IMR-90 (cell line): ENCODE data around the gene MET. TPM values are rescaled to one million over a fixed set of nuclear protein-coding genes. Genes with fewer than 3 reads are reported as not detected.

Source experiments
- ATAC-seq: fragments of 200-7000 bp; cut with Tn5 transposase; 2 replicates; pipeline ENCODE4 v1.9.1; 2020; ENCODE audit warnings: low read depth, mild to moderate bottlenecking, moderate library complexity
- BruUV-seq: library from RNA; stranded (reverse); fragments of 400-500 nt; replicated peaks from 2 replicates; lab custom pipeline; 2021; lab: Mats Ljungman, UMichigan
- CTCF ChIA-PET: fragments of 300-600 bp; formaldehyde crosslinking; extraction: SDS; loops from one replicate; lab custom pipeline; 2021; ENCODE audit warnings: antibody characterized with exemption; lab: Yijun Ruan, JAX
- POLR2A ChIA-PET: fragments of 300-600 bp; sonication (Branson Sonifier 250); formaldehyde crosslinking; loops from one replicate; lab custom pipeline; 2022; ENCODE audit warnings: antibody characterized with exemption; ENCODE audit not compliant: unreplicated experiment; lab: Charles Lee
- DNase-seq: peaks from one replicate; pipeline ENCODE4 v3.0.0; 2013
- H2AFZ ChIP-seq: replicated peaks from 2 replicates; pipeline ENCODE3; 2013; ENCODE audit warnings: low read length, mild to moderate bottlenecking; ENCODE audit not compliant: poor library complexity
- H2AK5ac ChIP-seq: 2 replicates; pipeline ENCODE4 v1.6.1; 2013; ENCODE audit warnings: low read depth, low read length, inconsistent platforms
- H2AK9ac ChIP-seq: replicated peaks from 2 replicates; pipeline ENCODE3; 2013; ENCODE audit warnings: mild to moderate bottlenecking, low read depth, low read length, moderate library complexity; ENCODE audit not compliant: poor library complexity
- H2BK120ac ChIP-seq: 2 replicates; pipeline ENCODE4 v1.6.1; 2013; ENCODE audit warnings: low read depth, low read length, inconsistent platforms
- H2BK15ac ChIP-seq: 3 replicates; pipeline ENCODE4 v1.6.1; 2013; ENCODE audit warnings: low read depth, low read length, inconsistent platforms
- H2BK20ac ChIP-seq: 2 replicates; pipeline ENCODE4 v1.6.1; 2013; ENCODE audit warnings: low read depth, mild to moderate bottlenecking, inconsistent platforms, low read length, moderate library complexity
- H2BK5ac ChIP-seq: 2 replicates; pipeline ENCODE4 v1.6.1; 2013; ENCODE audit warnings: mild to moderate bottlenecking, low read depth, low read length, inconsistent platforms; ENCODE audit not compliant: poor library complexity, severe bottlenecking
- H3K14ac ChIP-seq: replicated peaks from 2 replicates; pipeline ENCODE4 v1.6.1; 2013; ENCODE audit warnings: low read depth, low read length, inconsistent platforms
- H3K18ac ChIP-seq: 2 replicates; pipeline ENCODE4 v1.6.1; 2013; ENCODE audit warnings: low read depth, low read length, control low read depth
- H3K23ac ChIP-seq: 2 replicates; pipeline ENCODE4 v1.6.1; 2013; ENCODE audit warnings: low read depth, low read length, inconsistent platforms
- H3K27ac ChIP-seq: 2 replicates; pipeline ENCODE4 v1.5.1; 2013; ENCODE audit warnings: mild to moderate bottlenecking, control low read depth, low read length; ENCODE audit not compliant: insufficient read depth
- H3K27me3 ChIP-seq: 2 replicates; pipeline ENCODE4 v1.6.1; 2013; ENCODE audit warnings: low read length; ENCODE audit not compliant: control insufficient read depth, insufficient read depth
- H3K36me3 ChIP-seq: 2 replicates; pipeline ENCODE4 v1.6.1; 2013; ENCODE audit warnings: low read length, mixed read lengths; ENCODE audit not compliant: control insufficient read depth, insufficient read depth
- H3K4ac ChIP-seq: 2 replicates; pipeline ENCODE4 v1.6.1; 2013; ENCODE audit warnings: low read depth, low read length, inconsistent platforms
- H3K4me1 ChIP-seq: 2 replicates; pipeline ENCODE4 v1.6.1; 2013; ENCODE audit warnings: low read length, mixed read lengths; ENCODE audit not compliant: control insufficient read depth, insufficient read depth
- H3K4me2 ChIP-seq: 2 replicates; pipeline ENCODE4 v1.6.1; 2013; ENCODE audit warnings: low read depth, mild to moderate bottlenecking, control low read depth, low read length, moderate library complexity
- H3K4me3 ChIP-seq: 2 replicates; pipeline ENCODE4 v1.5.1; 2013; ENCODE audit warnings: low read depth, mild to moderate bottlenecking, control low read depth, low read length, moderate library complexity; ENCODE audit not compliant: insufficient read depth
- H3K56ac ChIP-seq: 2 replicates; pipeline ENCODE4 v1.6.1; 2013; ENCODE audit warnings: low read length, inconsistent platforms; ENCODE audit not compliant: insufficient read depth; ENCODE audit errors: extremely low read depth
- H3K79me1 ChIP-seq, 2 experiments: 2 replicates each; pipeline ENCODE4 v1.6.1; 2013; ENCODE audit warnings: low read length in 2 of 2, inconsistent platforms in 1 of 2, low read depth in 1 of 2
- H3K9ac ChIP-seq: 2 replicates; pipeline ENCODE4 v1.6.1; 2013; ENCODE audit warnings: low read depth, low read length, control low read depth
- H3K9me1 ChIP-seq: 2 replicates; pipeline ENCODE4 v1.6.1; 2013; ENCODE audit warnings: low read length, inconsistent platforms; ENCODE audit not compliant: insufficient read depth
- H3K9me3 ChIP-seq: 2 replicates; pipeline ENCODE4 v1.6.1; 2013; ENCODE audit warnings: low read length; ENCODE audit not compliant: control insufficient read depth, insufficient read depth
- H4K20me1 ChIP-seq: 2 replicates; pipeline ENCODE4 v1.6.1; 2013; ENCODE audit warnings: low read length, inconsistent platforms; ENCODE audit not compliant: insufficient read depth
- H4K5ac ChIP-seq: 2 replicates; pipeline ENCODE4 v1.6.1; 2013; ENCODE audit warnings: mild to moderate bottlenecking, low read depth, low read length, control low read depth
- H4K8ac ChIP-seq, 2 experiments: 2 replicates each; pipeline ENCODE4 v1.6.1; 2013; ENCODE audit warnings: low read depth in 2 of 2, low read length in 2 of 2, control low read depth in 1 of 2, inconsistent platforms in 1 of 2
- H4K91ac ChIP-seq: 2 replicates; pipeline ENCODE4 v1.6.1; 2013; ENCODE audit warnings: low read depth, low read length, inconsistent platforms; ENCODE audit not compliant: insufficient read depth
- MAFK ChIP-seq: IDR thresholded peaks from 2 replicates; pipeline ENCODE4 v1.6.1; 2012; ENCODE audit warnings: low read depth, low read length, improper control_type of control experiment
- MXI1 ChIP-seq: IDR thresholded peaks from 2 replicates; pipeline ENCODE4 v1.6.1; 2012; ENCODE audit warnings: low read depth, mild to moderate bottlenecking, low read length, moderate library complexity, borderline replicate concordance
- WGBS, 2 experiments: methylation state at CpG; one replicate each; pipeline versions ENCODE4 v1.1.5 to v1.1.7; 2013; ENCODE audit warnings: missing lambda C conversion rate in 2 of 2; ENCODE audit not compliant: insufficient read length in 1 of 2; ENCODE audit errors: extremely low coverage in 2 of 2; 5-methylcytosine and 5-hydroxymethylcytosine counted together
- dilution Hi-C: fragments of 300-500 bp; cut with HindIII; formaldehyde crosslinking; loops from one replicate; pipeline ENCODE4 v1.14.3; 2018; ENCODE audit warnings: low sequenced_read_pairs; ENCODE audit not compliant: unreplicated experiment
- in situ Hi-C: fragments of 300-500 bp; cut with MboI; formaldehyde crosslinking; loops from 3 replicates; pipeline ENCODE4 v1.14.3; 2019; ENCODE audit warnings: low sequenced_read_pairs, inconsistent platforms, mixed read lengths
- intact Hi-C: fragments of 100-400 bp; cut with micrococcal nuclease; formaldehyde crosslinking; loops from 2 replicates; pipeline ENCODE4 v1.10.0; 2022
- polyA plus RNA-seq, 3 experiments: library from polyadenylated mRNA; depleted of rRNA; stranded (reverse); fragments of >200 nt; gene quantifications; 2 replicates each; pipeline ENCODE4 v1.2.3, GENCODE V29; 2012; ENCODE audit warnings: low replicate concordance in 1 of 3
- total RNA-seq: library from RNA; depleted of rRNA; stranded (reverse); fragments of >200 nt; gene quantifications from 2 replicates; pipeline ENCODE4 v1.2.3, GENCODE V29; 2012

MET gene
- total and polyA plus RNA-seq, 2 of the 4 experiments (the other 2 are of a cell fraction), result 15.0 to 84.6 TPM

DNA sequence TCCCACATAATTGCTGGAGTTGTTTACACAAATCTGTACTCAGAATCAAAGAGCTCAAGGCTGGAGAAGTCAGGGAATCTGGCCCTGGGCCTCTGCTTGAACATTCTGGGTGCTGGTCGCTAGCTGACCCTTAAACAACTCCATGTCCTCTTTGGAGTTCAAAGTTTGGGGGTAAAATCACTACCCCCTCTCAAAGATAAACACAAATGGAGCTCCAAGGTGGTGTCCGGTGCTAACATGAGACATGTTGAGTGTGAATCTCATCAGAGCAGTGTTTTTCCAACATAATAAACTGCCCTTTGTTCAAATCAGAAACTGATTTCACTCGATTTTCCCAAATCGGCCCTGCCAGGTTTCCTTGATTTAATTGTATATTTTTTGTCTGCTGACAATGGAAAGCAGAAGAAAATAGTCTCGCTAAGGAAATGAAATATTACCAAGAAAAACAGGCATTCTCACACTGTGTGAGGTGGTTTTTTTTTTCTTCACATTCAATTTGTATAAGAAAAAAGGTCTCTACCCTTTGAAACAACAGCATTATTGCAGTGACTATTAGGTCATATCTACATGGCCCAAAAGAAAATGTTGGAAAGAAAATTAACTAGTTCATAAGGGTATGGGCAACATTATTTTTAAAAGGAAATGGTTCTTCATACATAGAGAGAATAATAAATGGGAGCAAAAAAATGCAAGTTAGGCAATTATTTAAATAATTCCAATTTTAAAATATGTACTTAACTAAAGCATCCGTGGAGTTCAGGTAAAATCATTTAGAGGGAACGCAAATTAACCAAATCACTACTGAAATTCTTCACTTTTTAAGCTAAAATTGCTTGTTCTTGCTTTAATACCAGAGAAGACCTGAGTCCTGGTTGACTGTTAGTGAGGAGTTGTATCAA, 134.3 kb downstream of the MET start:
- Histone ChIP-seq H3K4ac (no peak overlapping the region), H3K18ac (peak overlapping the region; percentile 43; the same call in 1 of the 2 replicates), H3K9me3 (no peaks in the 10 kb centered on the region), H3K36me3 (no peaks in the 10 kb centered on the region), H4K8ac (peak overlapping the region in 1 of 2 experiments; percentile 5; a peak in 1 of 4 replicates), H3K27ac (no peak overlapping the region), H4K5ac (peak overlapping the region; percentile 62; the same call in 1 of the 2 replicates), H3K9ac (no peak overlapping the region), H3K4me1 (peaks cover 14% of the 10 kb centered on the region), H3K27me3 (no peaks in the 10 kb centered on the region), H3K23ac (no peak overlapping the region), H2AK5ac (no peak overlapping the region), H2BK120ac (peak overlapping the region; percentile 46; the same call in 1 of the 2 replicates), H3K79me1 (no peaks in the 10 kb centered on the region), H3K56ac (no peak overlapping the region), H3K9me1 (0 out of 2 replicates have a peak, but pooled peaks cover 7% of the 10 kb centered on the region), H2BK20ac (peak overlapping the region; percentile 11), H2BK5ac (no peak overlapping the region), H4K91ac (no peak overlapping the region), H2AK9ac (no peak overlapping the region), H3K4me3 (no peak overlapping the region), H2AFZ (no peak overlapping the region), H3K14ac (no peak overlapping the region), H2BK15ac (no peak overlapping the region), H4K20me1 (no peaks in the 10 kb centered on the region), H3K4me2 (no peak overlapping the region)
- ATAC-seq, result no peak
- TF ChIP-seq MAFK (peak; percentile 19; the same call in 1 of the 2 replicates), MXI1 (no peak)
- no TSS peak for BruUV-seq
- DNase-seq, result no peak
- ChIA-PET CTCF (no interaction called here), POLR2A (interaction anchor here (0.6 kb wide), 1 partner anchor 140 kb away, joined by 3 read pairs; no protein-coding TSS in a partner anchor)
- WGBS, 2 experiments, result no CpG with 5 or more reads among the region's 7 CpGs
- dilution Hi-C loops, result no loop called here
- intact Hi-C loops, result loop anchor here (5.0 kb wide), 3 partner anchors 279 to 669 kb away; partner anchors contain the start of gene CAV1
- in situ Hi-C loops, result no loop called here
